HG03378 (cell line): ENCODE data around the gene FAT3.

Experiments used
- ATAC-seq: cut with Tn5 transposase; IDR thresholded peaks from one replicate; pipeline ENCODE4 v1.9.1; 2021; ENCODE audit warnings: mild to moderate bottlenecking, moderate library complexity; ENCODE audit not compliant: unreplicated experiment

Gene FAT3

GRCh38 chr11:92224407-92225124 is at the start of gene FAT3:
Gene FAT3 (plus strand): TSS chr11:92224818. CDS start chr11:92352113, 127,295 bp downstream.
- no peak for ATAC-seq

GRCh38 chr11:92179017-92179670 is 45.5 kb upstream of the FAT3 start:
- ATAC-seq, result no peak

GRCh38 chr11:92180226-92180625 is 44.4 kb upstream of the FAT3 start:
- ATAC-seq, result no peak

- no peak for ATAC-seq
Measured at GRCh38 chr11:92180664-92181251, 43.9 kb upstream of the FAT3 start.

GRCh38 chr11:92190535-92191206 is 33.9 kb upstream of the FAT3 start:
- ATAC-seq, result no peak

GRCh38 chr11:92192141-92192540 is 32.5 kb upstream of the FAT3 start:
- no peak for ATAC-seq

- no peak for ATAC-seq
Measured at GRCh38 chr11:92198268-92198667, 26.4 kb upstream of the FAT3 start.

- no peak for ATAC-seq
Measured at GRCh38 chr11:92199991-92200390, 24.6 kb upstream of the FAT3 start.

GRCh38 chr11:92204731-92205130 is 19.9 kb upstream of the FAT3 start:
- ATAC-seq, result no peak

- ATAC-seq, result no peak
Measured at GRCh38 chr11:92206441-92206840, 18.2 kb upstream of the FAT3 start.

- no peak for ATAC-seq
Measured at GRCh38 chr11:92211576-92212167, 12.9 kb upstream of the FAT3 start.

GRCh38 chr11:92212530-92212929 is 12.1 kb upstream of the FAT3 start:
- no peak for ATAC-seq

GRCh38 chr11:92216789-92217188 is 7.8 kb upstream of the FAT3 start:
- ATAC-seq, result no peak

- ATAC-seq, result no peak
Measured at GRCh38 chr11:92219476-92219875, 5.1 kb upstream of the FAT3 start.

- no peak for ATAC-seq
Measured at GRCh38 chr11:92222701-92223100, 1.9 kb upstream of the FAT3 start.

- no peak for ATAC-seq
Measured at GRCh38 chr11:92224054-92224406, 588 bp upstream of the FAT3 start.

GRCh38 chr11:92225125-92225567 is 528 bp downstream of the FAT3 start:
- no peak for ATAC-seq

GRCh38 chr11:92225568-92226330 is 1.1 kb downstream of the FAT3 start:
- ATAC-seq, result no peak

GRCh38 chr11:92226331-92227229 is 2.0 kb downstream of the FAT3 start:
- no peak for ATAC-seq
